T-cell (primary cell): Measurements from ENCODE around the gene LAMA3. TPM values are rescaled to one million over a fixed set of nuclear protein-coding genes. Genes with fewer than 3 reads are reported as not detected.

Experiments
- ATAC-seq, 4 experiments: fragments of 200-7000 bp in 3 of 4; fragments of 150-1000 bp in 1 of 4; cut with Tn5 transposase; replicated peaks in 1 of 4; 1 replicate in 3 of 4; 2 replicates in 1 of 4; pipeline ENCODE4 v1.10.0; 2021; ENCODE audit warnings: moderate library complexity in 3 of 4, mild to moderate bottlenecking in 2 of 4, moderate number of reproducible peaks in 1 of 4
- CTCF ChIA-PET, 2 donors: fragments of 300-600 bp; sonication (Branson Sonifier 250); formaldehyde crosslinking; loops; one replicate each; lab custom pipeline; 2022; ENCODE audit warnings: antibody characterized with exemption in 2 of 2; lab: Charles Lee
- POLR2A ChIA-PET, 2 donors: fragments of 300-600 bp; sonication (Branson Sonifier 250); formaldehyde crosslinking; loops; one replicate each; lab custom pipeline; 2022; ENCODE audit warnings: antibody characterized with exemption in 2 of 2; lab: Charles Lee
- DNase-seq, 35 experiments: peaks; one replicate each; pipeline versions ENCODE4 v3.0.0 to v3.0.0-alpha.2; 2013 to 2023
- H3K27ac ChIP-seq: one replicate; pipeline ENCODE4 v1.5.1; 2013; ENCODE audit warnings: low read length
- H3K27me3 ChIP-seq, 2 experiments: replicated peaks in 1 of 2; 1 replicate in 1 of 2; 2 replicates in 1 of 2; pipeline versions ENCODE4 v1.6.1 to v1.7.0; 2013; ENCODE audit warnings: low read length in 1 of 2, mixed read lengths in 1 of 2; ENCODE audit not compliant: control insufficient read depth in 2 of 2, insufficient read depth in 2 of 2; ENCODE audit errors: extremely low read depth in 1 of 2
- H3K36me3 ChIP-seq, 2 donors: 1 replicate in 1 of 2; 2 replicates in 1 of 2; pipeline versions ENCODE4 v1.6.1 to v1.7.0; 2013; ENCODE audit warnings: low read length in 1 of 2; ENCODE audit not compliant: control insufficient read depth in 2 of 2, insufficient read depth in 1 of 2; ENCODE audit errors: extremely low read depth in 1 of 2
- H3K4me1 ChIP-seq, 2 experiments: 1 replicate in 1 of 2; 2 replicates in 1 of 2; pipeline versions ENCODE4 v1.6.1 to v1.7.0; 2013; ENCODE audit warnings: low read length in 2 of 2, mixed read lengths in 1 of 2; ENCODE audit not compliant: insufficient read depth in 2 of 2, control insufficient read depth in 1 of 2; ENCODE audit errors: extremely low read depth in 1 of 2
- H3K4me3 ChIP-seq, 2 donors: 1 replicate in 1 of 2; 2 replicates in 1 of 2; pipeline versions ENCODE4 v1.5.1 to v1.7.0; 2013; ENCODE audit warnings: mild to moderate bottlenecking in 2 of 2, low read length in 1 of 2, moderate library complexity in 1 of 2; ENCODE audit not compliant: control insufficient read depth in 1 of 2; ENCODE audit errors: extremely low read depth in 1 of 2
- H3K9me3 ChIP-seq: 2 replicates; pipeline ENCODE4 v1.7.0; 2013
- H3K27ac Mint-ChIP-seq, 2 donors: one replicate each; pipeline ENCODE4 v1.8.0; 2020 to 2021; ENCODE audit warnings: mild to moderate bottlenecking in 2 of 2, mixed read lengths in 2 of 2
- H3K27me3 Mint-ChIP-seq, 2 donors: one replicate each; pipeline ENCODE4 v1.8.0; 2021 to 2022; ENCODE audit warnings: mixed read lengths in 2 of 2
- H3K36me3 Mint-ChIP-seq: one replicate; pipeline ENCODE4 v1.8.0; 2021; ENCODE audit warnings: mixed read lengths
- H3K4me1 Mint-ChIP-seq, 3 donors: one replicate each; pipeline ENCODE4 v1.8.0; 2020 to 2022; ENCODE audit warnings: mixed read lengths in 3 of 3, mild to moderate bottlenecking in 1 of 3
- H3K4me3 Mint-ChIP-seq, 3 donors: one replicate each; pipeline ENCODE4 v1.8.0; 2020 to 2022; ENCODE audit warnings: mild to moderate bottlenecking in 3 of 3, mixed read lengths in 3 of 3, moderate library complexity in 3 of 3
- H3K9me3 Mint-ChIP-seq, 3 donors: one replicate each; pipeline ENCODE4 v1.8.0; 2020 to 2022; ENCODE audit warnings: mixed read lengths in 3 of 3
- WGBS: methylation state at CpG from one replicate; pipeline ENCODE4 v1.1.5; 2013; ENCODE audit warnings: missing lambda C conversion rate; ENCODE audit not compliant: insufficient coverage; 5-methylcytosine and 5-hydroxymethylcytosine counted together
- total RNA-seq, 35 experiments: library from RNA in 6 of 35; stranded (reverse) in 6 of 35; fragments of 120-200 nt in 1 of 35; gene quantifications; one replicate each; pipeline versions ENCODE4 v1.2.1 to v1.2.4 and lab custom pipeline; 2013 to 2026

The LAMA3 gene
- total RNA-seq, 5 donors from 2014 or later (not counting 1 experiment from before 2014, with no cell fraction given), result 0.20 to 0.44 (median 0.26) TPM; not detected in 2

- H3K4me3 Mint-ChIP-seq, result no peak overlapping the region
- ChIA-PET POLR2A (no interaction called here), CTCF (no interaction called here)
- H3K4me1 ChIP-seq, result peaks cover 2 to 6% of the 10 kb centered on the region in 2 experiments
- DNase-seq (no peak), ATAC-seq (no peak)
- peaks cover 10 to 12% (median 11%) of the 10 kb centered on the region in 3 donors for H3K4me1 Mint-ChIP-seq
- no peak overlapping the region for H3K4me3 ChIP-seq
- H3K27me3 ChIP-seq, result no peaks in the 10 kb centered on the region
- no peaks in the 10 kb centered on the region for H3K9me3 Mint-ChIP-seq
- H3K36me3 ChIP-seq, result no peaks in the 10 kb centered on the region
- no peaks in the 10 kb centered on the region for H3K9me3 ChIP-seq
- no peaks in the 10 kb centered on the region for H3K36me3 Mint-ChIP-seq
- 84% methylated on average over 2 of the region's 6 CpGs for WGBS
- H3K27me3 Mint-ChIP-seq, result no peaks in the 10 kb centered on the region
- H3K27ac Mint-ChIP-seq, result no peak overlapping the region
- no peak overlapping the region for H3K27ac ChIP-seq
Observed at GRCh38 chr18:23879966-23880565, 190.8 kb downstream of the LAMA3 start.

GRCh38 chr18:23880931-23881617 is 191.8 kb downstream of the LAMA3 start:
- CTCF ChIA-PET, result no interaction called here
- Histone ChIP-seq H3K4me1 (peaks cover 6 to 9% of the 10 kb centered on the region in 2 experiments), H3K4me3 (no peak overlapping the region), H3K27me3 (no peaks in the 10 kb centered on the region), H3K9me3 (no peaks in the 10 kb centered on the region), H3K36me3 (no peaks in the 10 kb centered on the region), H3K27ac (no peak overlapping the region)
- peaks cover 19 to 21% (median 20%) of the 10 kb centered on the region in 3 donors for H3K4me1 Mint-ChIP-seq
- H3K27me3 Mint-ChIP-seq, result no peaks in the 10 kb centered on the region
- H3K36me3 Mint-ChIP-seq, result no peaks in the 10 kb centered on the region
- WGBS, result no CpG with 5 or more reads among the region's 2 CpGs
- DNase-seq (no peak), ATAC-seq (no peak)
- no peak overlapping the region for H3K4me3 Mint-ChIP-seq
- H3K9me3 Mint-ChIP-seq, result no peaks in the 10 kb centered on the region
- POLR2A ChIA-PET, result no interaction called here
- no peak overlapping the region for H3K27ac Mint-ChIP-seq

DNA sequence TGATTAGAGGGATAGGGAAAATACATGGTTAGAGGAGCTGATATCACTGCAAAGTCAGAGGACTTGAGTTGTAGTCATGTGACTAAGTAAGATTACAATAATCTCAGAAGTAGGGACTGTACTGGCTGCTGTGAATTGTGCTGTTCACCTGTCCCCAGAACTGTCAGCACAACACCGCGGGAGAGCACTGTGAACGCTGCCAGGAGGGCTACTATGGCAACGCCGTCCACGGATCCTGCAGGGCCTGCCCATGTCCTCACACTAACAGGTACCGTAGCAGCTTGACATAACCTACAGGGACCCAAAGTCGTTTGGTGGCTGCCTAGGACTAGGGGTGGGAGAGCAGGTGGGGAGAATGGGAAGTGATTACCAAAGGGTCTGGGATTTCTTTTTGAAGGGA is 192.5 kb downstream of the LAMA3 start:
- Histone ChIP-seq H3K4me3 (no peak overlapping the region), H3K4me1 (peaks cover 6 to 15% of the 10 kb centered on the region in 2 experiments), H3K9me3 (no peaks in the 10 kb centered on the region), H3K27me3 (no peaks in the 10 kb centered on the region), H3K36me3 (no peaks in the 10 kb centered on the region), H3K27ac (no peak overlapping the region)
- Mint-ChIP-seq H3K27me3 (no peaks in the 10 kb centered on the region), H3K36me3 (no peaks in the 10 kb centered on the region), H3K4me3 (no peak overlapping the region), H3K4me1 (peaks cover 20 to 25% (median 24%) of the 10 kb centered on the region in 3 donors), H3K27ac (no peak overlapping the region), H3K9me3 (no peaks in the 10 kb centered on the region)
- ChIA-PET POLR2A (no interaction called here), CTCF (no interaction called here)
- WGBS, result 92% methylated on average over 5 of the region's 8 CpGs
- DNase-seq (no peak), ATAC-seq (no peak)

- ChIA-PET POLR2A (no interaction called here), CTCF (interaction anchor here in 1 of 2 donors (0.6 kb wide), 1 partner anchor 21 kb away, joined by 3 read pairs; no protein-coding TSS in a partner anchor)
- Histone ChIP-seq H3K9me3 (no peaks in the 10 kb centered on the region), H3K27me3 (no peaks in the 10 kb centered on the region), H3K36me3 (no peaks in the 10 kb centered on the region), H3K4me1 (peaks cover 6 to 15% of the 10 kb centered on the region in 2 experiments), H3K27ac (no peak overlapping the region), H3K4me3 (no peak overlapping the region)
- no peak for ATAC-seq
- Mint-ChIP-seq H3K36me3 (no peaks in the 10 kb centered on the region), H3K4me3 (no peak overlapping the region), H3K27me3 (no peaks in the 10 kb centered on the region), H3K27ac (no peak overlapping the region), H3K9me3 (no peaks in the 10 kb centered on the region), H3K4me1 (peaks cover 20 to 32% (median 29%) of the 10 kb centered on the region in 3 donors)
- WGBS, result 96% methylated on average over 2 of the region's 4 CpGs
- no peak for DNase-seq
Observed at GRCh38 chr18:23882616-23883276, 193.5 kb downstream of the LAMA3 start.

- Mint-ChIP-seq H3K36me3 (no peaks in the 10 kb centered on the region), H3K9me3 (no peaks in the 10 kb centered on the region), H3K27me3 (no peaks in the 10 kb centered on the region), H3K27ac (no peak overlapping the region), H3K4me3 (no peak overlapping the region), H3K4me1 (peaks cover 20 to 32% (median 29%) of the 10 kb centered on the region in 3 donors)
- ATAC-seq, result no peak
- H3K27me3 ChIP-seq, result no peaks in the 10 kb centered on the region
- POLR2A ChIA-PET, result no interaction called here
- no peak for DNase-seq
- WGBS, result 100% methylated on average over 1 of the region's 3 CpGs
- H3K36me3 ChIP-seq, result no peaks in the 10 kb centered on the region
- CTCF ChIA-PET, result no interaction called here
- no peaks in the 10 kb centered on the region for H3K9me3 ChIP-seq
- no peak overlapping the region for H3K27ac ChIP-seq
- no peak overlapping the region for H3K4me3 ChIP-seq
- peaks cover 6 to 15% of the 10 kb centered on the region in 2 experiments for H3K4me1 ChIP-seq
Observed at GRCh38 chr18:23883277-23883790, 194.1 kb downstream of the LAMA3 start.

GRCh38 chr18:23884681-23885375 is 195.6 kb downstream of the LAMA3 start:
- ATAC-seq (peak in 3 of 4 experiments; percentile 37 to 70 (median 49)), DNase-seq (peak in 5 of 35 experiments; percentile 9 to 33 (median 16))
- no peak overlapping the region for H3K4me3 ChIP-seq
- peaks cover 20 to 32% (median 29%) of the 10 kb centered on the region in 3 donors for H3K4me1 Mint-ChIP-seq
- H3K4me1 ChIP-seq, result peaks cover 6 to 15% of the 10 kb centered on the region in 2 experiments
- H3K27ac Mint-ChIP-seq, result no peak overlapping the region
- H3K4me3 Mint-ChIP-seq, result peak overlapping the region in 1 of 3 donors; percentile 48
- POLR2A ChIA-PET, result no interaction called here
- H3K27me3 Mint-ChIP-seq, result no peaks in the 10 kb centered on the region
- H3K9me3 ChIP-seq, result no peaks in the 10 kb centered on the region
- no peaks in the 10 kb centered on the region for H3K9me3 Mint-ChIP-seq
- no peaks in the 10 kb centered on the region for H3K27me3 ChIP-seq
- CTCF ChIA-PET, result interaction anchor here in 1 of 2 donors (1.6 kb wide), 1 partner anchor 13 kb away, joined by 4 read pairs; no protein-coding TSS in a partner anchor
- WGBS, result 94% methylated on average over 5 of the region's 13 CpGs
- no peaks in the 10 kb centered on the region for H3K36me3 Mint-ChIP-seq
- no peak overlapping the region for H3K27ac ChIP-seq
- H3K36me3 ChIP-seq, result no peaks in the 10 kb centered on the region
